Panc1 (cell line): ENCODE results near the gene CTDP1.

Source experiments
- POLR2AphosphoS5 ChIP-seq: IDR thresholded peaks from 2 replicates; pipeline ENCODE4 v1.6.1; 2012; ENCODE audit warnings: mild to moderate bottlenecking, low read depth, low read length, moderate library complexity
- TF ChIP-seq, protein P1 (sequence below): fragments of 450-650 bp; IDR thresholded peaks from 2 replicates; pipeline ENCODE4 v1.5.1; 2017; ENCODE audit warnings: mild to moderate bottlenecking

- TF ChIP-seq, protein P1, sequence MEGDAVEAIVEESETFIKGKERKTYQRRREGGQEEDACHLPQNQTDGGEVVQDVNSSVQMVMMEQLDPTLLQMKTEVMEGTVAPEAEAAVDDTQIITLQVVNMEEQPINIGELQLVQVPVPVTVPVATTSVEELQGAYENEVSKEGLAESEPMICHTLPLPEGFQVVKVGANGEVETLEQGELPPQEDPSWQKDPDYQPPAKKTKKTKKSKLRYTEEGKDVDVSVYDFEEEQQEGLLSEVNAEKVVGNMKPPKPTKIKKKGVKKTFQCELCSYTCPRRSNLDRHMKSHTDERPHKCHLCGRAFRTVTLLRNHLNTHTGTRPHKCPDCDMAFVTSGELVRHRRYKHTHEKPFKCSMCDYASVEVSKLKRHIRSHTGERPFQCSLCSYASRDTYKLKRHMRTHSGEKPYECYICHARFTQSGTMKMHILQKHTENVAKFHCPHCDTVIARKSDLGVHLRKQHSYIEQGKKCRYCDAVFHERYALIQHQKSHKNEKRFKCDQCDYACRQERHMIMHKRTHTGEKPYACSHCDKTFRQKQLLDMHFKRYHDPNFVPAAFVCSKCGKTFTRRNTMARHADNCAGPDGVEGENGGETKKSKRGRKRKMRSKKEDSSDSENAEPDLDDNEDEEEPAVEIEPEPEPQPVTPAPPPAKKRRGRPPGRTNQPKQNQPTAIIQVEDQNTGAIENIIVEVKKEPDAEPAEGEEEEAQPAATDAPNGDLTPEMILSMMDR = no peak
- TF ChIP-seq POLR2AphosphoS5 = no peak
These were observed 4.7 kb downstream of the CTDP1 start for GRCh38 chr18:79684283-79684631.
